WTC11 (cell line): ENCODE results near the gene ALOXE3. TPM values are rescaled to one million over a fixed set of nuclear protein-coding genes. Genes with fewer than 3 reads are reported as not detected.

Experiments
- ATAC-seq: fragments of 200-7000 bp; cut with Tn5 transposase; 2 replicates; pipeline ENCODE4 v1.10.0; 2021; ENCODE audit warnings: mild to moderate bottlenecking, moderate library complexity
- CTCF ChIA-PET: fragments of 300-600 bp; sonication (Branson Sonifier 250); formaldehyde crosslinking; loops from one replicate; lab custom pipeline; 2021; ENCODE audit warnings: antibody characterized with exemption; lab: Charles Lee
- POLR2A ChIA-PET: fragments of 350-600 bp; sonication (Branson Sonifier 250); formaldehyde crosslinking; loops from one replicate; lab custom pipeline; 2021; ENCODE audit warnings: antibody characterized with exemption; lab: Charles Lee
- DNase-seq: peaks from one replicate; pipeline ENCODE4 v3.0.0; 2021; ENCODE audit warnings: low spot score
- H3K27ac Mint-ChIP-seq: 2 replicates; pipeline ENCODE4 v1.8.0; 2021; ENCODE audit warnings: mixed read lengths
- H3K27me3 Mint-ChIP-seq: 2 replicates; pipeline ENCODE4 v1.8.0; 2021; ENCODE audit warnings: low read depth, mild to moderate bottlenecking, moderate library complexity, mixed read lengths
- H3K36me3 Mint-ChIP-seq: 2 replicates; pipeline ENCODE4 v1.8.0; 2021; ENCODE audit warnings: mixed read lengths
- H3K4me1 Mint-ChIP-seq: 2 replicates; pipeline ENCODE4 v1.8.0; 2022; ENCODE audit warnings: mixed read lengths
- H3K4me3 Mint-ChIP-seq: 2 replicates; pipeline ENCODE4 v1.8.0; 2021; ENCODE audit warnings: mild to moderate bottlenecking, moderate library complexity, mixed read lengths
- H3K9me3 Mint-ChIP-seq: 2 replicates; pipeline ENCODE4 v1.8.0; 2021; ENCODE audit warnings: mixed read lengths
- E2F5 ChIP-seq: sonication (generic); formaldehyde crosslinking; IDR thresholded peaks from 2 replicates; pipeline ENCODE4 v1.8.1; 2022; ENCODE audit warnings: mild to moderate bottlenecking, moderate library complexity, missing genetic modification reagents
- ETV6 ChIP-seq: sonication (generic); formaldehyde crosslinking; IDR thresholded peaks from 2 replicates; pipeline ENCODE4 v1.8.1; 2022; ENCODE audit warnings: mild to moderate bottlenecking, missing genetic modification reagents
- HMGA2 ChIP-seq: fragments of 250-450 bp; sonication (Bioruptor Pico); IDR thresholded peaks from 2 replicates; pipeline ENCODE4 v1.4.0; 2021; ENCODE audit warnings: mild to moderate bottlenecking, moderate library complexity
- HMGXB4 ChIP-seq: sonication (generic); formaldehyde crosslinking; IDR thresholded peaks from 2 replicates; pipeline ENCODE4 v1.8.1; 2023; ENCODE audit warnings: mild to moderate bottlenecking, moderate library complexity, missing genetic modification reagents
- NFE2L1 ChIP-seq: sonication (generic); formaldehyde crosslinking; IDR thresholded peaks from 2 replicates; pipeline ENCODE4 v1.8.1; 2023; ENCODE audit warnings: missing genetic modification reagents
- NR1H2 ChIP-seq: sonication (generic); formaldehyde crosslinking; IDR thresholded peaks from 2 replicates; pipeline ENCODE4 v1.9.0; 2021; ENCODE audit warnings: mild to moderate bottlenecking, moderate library complexity, missing genetic modification reagents
- PRRX2 ChIP-seq: fragments of 250-450 bp; sonication (Bioruptor Pico); IDR thresholded peaks from 2 replicates; pipeline ENCODE4 v1.8.0; 2021; ENCODE audit warnings: mild to moderate bottlenecking
- RORB ChIP-seq: fragments of 250-450 bp; sonication (Bioruptor Pico); IDR thresholded peaks from 2 replicates; pipeline ENCODE4 v1.9.0; 2021; ENCODE audit warnings: mild to moderate bottlenecking
- SP1 ChIP-seq: sonication (generic); formaldehyde crosslinking; conservative IDR thresholded peaks from 2 replicates; pipeline ENCODE4 v1.8.1; 2022; ENCODE audit warnings: missing genetic modification reagents
- TEAD1 ChIP-seq: sonication (generic); formaldehyde crosslinking; IDR thresholded peaks from 2 replicates; pipeline ENCODE4 v1.8.0; 2022; ENCODE audit warnings: mild to moderate bottlenecking, missing genetic modification reagents
- ZBTB21 ChIP-seq: sonication (generic); formaldehyde crosslinking; IDR thresholded peaks from 2 replicates; pipeline ENCODE4 v1.8.1; 2023; ENCODE audit warnings: mild to moderate bottlenecking, missing genetic modification reagents, borderline replicate concordance
- ZBTB43 ChIP-seq: sonication (generic); formaldehyde crosslinking; IDR thresholded peaks from 2 replicates; pipeline ENCODE4 v1.8.1; 2023; ENCODE audit warnings: mild to moderate bottlenecking, missing genetic modification reagents
- ZNF138 ChIP-seq: sonication (generic); formaldehyde crosslinking; conservative IDR thresholded peaks from 2 replicates; pipeline ENCODE4 v1.8.1; 2022; ENCODE audit warnings: mild to moderate bottlenecking, moderate library complexity, missing genetic modification reagents
- ZNF423 ChIP-seq: fragments of 250-450 bp; sonication (Bioruptor Pico); IDR thresholded peaks from 2 replicates; pipeline ENCODE4 v2.1.2; 2022; ENCODE audit warnings: mild to moderate bottlenecking, moderate library complexity
- ZNF671 ChIP-seq: fragments of 250-450 bp; sonication (Bioruptor Pico); IDR thresholded peaks from 2 replicates; pipeline ENCODE4 v1.8.0; 2021; ENCODE audit warnings: mild to moderate bottlenecking
- total RNA-seq: library from RNA; stranded (reverse); gene quantifications from 3 replicates; pipeline ENCODE4 v1.2.3, GENCODE V29; 2021
- TF ChIP-seq, protein P1 (sequence below): sonication (generic); formaldehyde crosslinking; IDR thresholded peaks from 2 replicates; pipeline ENCODE4 v1.8.1; 2023; ENCODE audit warnings: mild to moderate bottlenecking, missing genetic modification reagents, borderline replicate concordance

ALOXE3 gene
- total RNA-seq, 1 experiment from 2014 or later: 0.81 TPM

DNA sequence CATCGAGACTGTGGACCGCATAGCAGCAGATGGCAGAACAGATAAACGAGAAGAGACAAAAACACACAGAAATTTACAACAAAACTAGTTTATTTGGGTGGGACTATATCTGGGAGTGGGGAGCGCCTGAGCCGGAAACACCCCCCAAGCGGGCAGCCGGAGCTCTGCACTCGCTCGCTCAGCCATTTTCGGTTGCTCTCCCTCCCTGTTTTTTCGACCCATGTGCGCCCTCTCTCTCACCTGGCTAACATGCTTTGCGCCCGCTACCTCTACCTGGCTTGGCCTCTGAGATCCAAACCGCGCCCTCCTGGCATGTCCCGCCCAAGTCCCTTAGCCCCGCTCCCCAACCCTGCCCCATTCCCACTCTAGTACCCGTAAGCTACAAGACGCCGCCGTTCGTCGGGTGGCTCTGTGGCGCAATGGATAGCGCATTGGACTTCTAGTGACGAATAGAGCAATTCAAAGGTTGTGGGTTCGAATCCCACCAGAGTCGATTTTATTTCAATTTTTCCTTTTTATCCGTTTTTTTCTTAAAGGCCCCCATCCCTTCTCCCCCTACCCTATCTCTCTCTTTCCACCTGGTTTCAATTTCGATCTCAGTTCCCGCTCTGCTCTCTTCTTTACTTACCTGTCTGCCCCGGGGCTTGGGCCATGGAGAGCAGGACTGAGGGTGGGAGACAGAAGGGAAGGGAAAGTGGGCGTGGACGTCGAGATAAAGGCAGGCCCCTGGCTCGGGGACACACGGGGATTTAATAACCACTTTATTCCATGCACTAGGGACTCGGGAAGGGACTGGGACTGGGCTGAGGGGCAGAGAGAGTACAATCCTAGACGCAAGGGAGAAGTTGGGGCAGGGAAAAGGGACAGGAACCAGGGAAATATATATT is 2.4 kb upstream of the ALOXE3 start (continued):
- TF ChIP-seq SP1 (peak; percentile 16; the same call in 1 of the 2 replicates), NFE2L1 (CRISPR knock-in tag) (no peak), ZNF423 (CRISPR knock-in tag) (no peak), ZBTB43 (CRISPR knock-in tag) (0 out of 2 replicates have a peak, but pooled peaks have one; percentile 40), ZNF671 (CRISPR knock-in tag) (no peak)

DNA sequence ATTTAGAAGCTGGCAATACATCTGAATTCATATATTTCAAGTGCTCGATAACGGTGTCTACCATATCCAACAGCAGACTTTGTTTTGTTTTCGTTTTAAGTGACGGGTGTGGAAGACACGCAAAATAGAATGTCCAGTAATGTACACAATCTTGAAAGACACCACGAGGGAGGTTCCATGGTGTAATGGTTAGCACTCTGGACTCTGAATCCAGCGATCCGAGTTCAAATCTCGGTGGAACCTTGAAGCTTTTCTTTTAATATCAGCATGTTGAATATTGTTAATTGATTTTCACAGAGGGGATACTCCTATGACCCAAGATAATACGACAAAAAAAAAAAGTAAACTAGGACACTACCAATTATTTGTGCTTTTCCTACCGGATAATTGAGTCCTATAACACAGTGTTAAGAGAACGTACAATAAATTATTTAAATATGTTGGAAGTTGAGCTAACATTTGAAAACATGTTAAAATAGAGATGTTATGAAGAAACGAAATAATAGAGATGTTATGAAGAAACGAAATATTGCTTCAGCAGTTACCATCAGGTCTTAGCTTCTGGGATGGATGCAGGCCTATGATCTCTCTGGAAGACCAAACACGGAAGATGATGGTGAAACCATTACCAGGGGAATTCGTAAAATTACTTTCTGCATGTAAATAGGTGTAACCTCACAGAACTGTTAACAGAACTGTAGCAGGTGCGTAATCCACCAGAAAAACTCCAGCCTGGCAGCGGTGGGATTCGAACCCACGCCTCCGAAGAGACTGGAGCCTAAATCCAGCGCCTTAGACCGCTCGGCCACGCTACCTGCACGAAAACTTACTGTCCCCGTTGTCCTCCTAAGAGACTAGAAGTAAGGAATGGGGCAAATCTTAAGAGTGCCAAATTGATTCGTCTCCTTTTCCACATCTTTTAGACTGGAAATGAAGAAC is 1.5 kb upstream of the ALOXE3 start:
- no peaks in the 10 kb centered on the region for H3K9me3 Mint-ChIP-seq
- peaks cover 15% of the 10 kb centered on the region for H3K4me1 Mint-ChIP-seq
- CTCF ChIA-PET: interaction anchor here (0.6 to 9.8 kb wide), 35 partner anchors 10 to 679 kb away, joined by 3 to 118 read pairs (median 6); partner anchors contain the start of genes AURKB, BORCS6, CYB5D1 and NAA38
- H3K36me3 Mint-ChIP-seq: no peaks in the 10 kb centered on the region
- H3K4me3 Mint-ChIP-seq: peak overlapping the region; percentile 85
- POLR2A ChIA-PET: interaction anchor here (0.8 to 1.3 kb wide), 9 partner anchors 14 to 511 kb away, joined by 3 to 7 read pairs (median 4); partner anchors contain the start of gene KRABD2
- DNase-seq (peak; percentile 95), ATAC-seq (peak; percentile 28)
- peak overlapping the region; percentile 95 for H3K27ac Mint-ChIP-seq
- peaks cover 73% of the 10 kb centered on the region for H3K27me3 Mint-ChIP-seq
- TF ChIP-seq RORB: no peak
- TF ChIP-seq TEAD1 (CRISPR knock-in tag): peak; percentile 31; the same call in 1 of the 2 replicates
- no peak for TF ChIP-seq HMGA2 (CRISPR knock-in tag)
- 0 out of 2 replicates have a peak, but pooled peaks have one; percentile 18 for TF ChIP-seq ZNF423 (CRISPR knock-in tag)
- no peak for TF ChIP-seq ZBTB21 (CRISPR knock-in tag)
- peak; percentile 31; the same call in 1 of the 2 replicates for TF ChIP-seq SP1
- no peak for TF ChIP-seq ZNF138 (CRISPR knock-in tag)
- no peak for TF ChIP-seq PRRX2 (CRISPR knock-in tag)
- TF ChIP-seq, protein P1, sequence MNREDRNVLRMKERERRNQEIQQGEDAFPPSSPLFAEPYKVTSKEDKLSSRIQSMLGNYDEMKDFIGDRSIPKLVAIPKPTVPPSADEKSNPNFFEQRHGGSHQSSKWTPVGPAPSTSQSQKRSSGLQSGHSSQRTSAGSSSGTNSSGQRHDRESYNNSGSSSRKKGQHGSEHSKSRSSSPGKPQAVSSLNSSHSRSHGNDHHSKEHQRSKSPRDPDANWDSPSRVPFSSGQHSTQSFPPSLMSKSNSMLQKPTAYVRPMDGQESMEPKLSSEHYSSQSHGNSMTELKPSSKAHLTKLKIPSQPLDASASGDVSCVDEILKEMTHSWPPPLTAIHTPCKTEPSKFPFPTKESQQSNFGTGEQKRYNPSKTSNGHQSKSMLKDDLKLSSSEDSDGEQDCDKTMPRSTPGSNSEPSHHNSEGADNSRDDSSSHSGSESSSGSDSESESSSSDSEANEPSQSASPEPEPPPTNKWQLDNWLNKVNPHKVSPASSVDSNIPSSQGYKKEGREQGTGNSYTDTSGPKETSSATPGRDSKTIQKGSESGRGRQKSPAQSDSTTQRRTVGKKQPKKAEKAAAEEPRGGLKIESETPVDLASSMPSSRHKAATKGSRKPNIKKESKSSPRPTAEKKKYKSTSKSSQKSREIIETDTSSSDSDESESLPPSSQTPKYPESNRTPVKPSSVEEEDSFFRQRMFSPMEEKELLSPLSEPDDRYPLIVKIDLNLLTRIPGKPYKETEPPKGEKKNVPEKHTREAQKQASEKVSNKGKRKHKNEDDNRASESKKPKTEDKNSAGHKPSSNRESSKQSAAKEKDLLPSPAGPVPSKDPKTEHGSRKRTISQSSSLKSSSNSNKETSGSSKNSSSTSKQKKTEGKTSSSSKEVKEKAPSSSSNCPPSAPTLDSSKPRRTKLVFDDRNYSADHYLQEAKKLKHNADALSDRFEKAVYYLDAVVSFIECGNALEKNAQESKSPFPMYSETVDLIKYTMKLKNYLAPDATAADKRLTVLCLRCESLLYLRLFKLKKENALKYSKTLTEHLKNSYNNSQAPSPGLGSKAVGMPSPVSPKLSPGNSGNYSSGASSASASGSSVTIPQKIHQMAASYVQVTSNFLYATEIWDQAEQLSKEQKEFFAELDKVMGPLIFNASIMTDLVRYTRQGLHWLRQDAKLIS (CRISPR knock-in tag): no peak
- no peak for TF ChIP-seq NR1H2 (CRISPR knock-in tag)
- 0 out of 2 replicates have a peak, but pooled peaks have one; percentile 10 for TF ChIP-seq ETV6 (CRISPR knock-in tag)
- TF ChIP-seq E2F5: no peak
- TF ChIP-seq HMGXB4 (CRISPR knock-in tag): peak; percentile 98; the same call in 1 of the 2 replicates
